Duodenal mucosa (tissue), 2 donors: ENCODE measurements around the gene OGA.

ENCODE experiments used
- H3K27ac ChIP-seq: one replicate; pipeline ENCODE4 v1.7.0; 2013; ENCODE audit warnings: low read depth, low read length
- H3K27me3 ChIP-seq, 2 donors: one replicate each; pipeline ENCODE4 v1.7.0; 2013; ENCODE audit warnings: low read length in 2 of 2, control low read depth in 1 of 2; ENCODE audit not compliant: insufficient read depth in 2 of 2, control insufficient read depth in 1 of 2
- H3K36me3 ChIP-seq, 2 donors: one replicate each; pipeline ENCODE4 v1.7.0; 2013; ENCODE audit warnings: low read length in 2 of 2, control low read depth in 1 of 2; ENCODE audit not compliant: insufficient read depth in 2 of 2, control insufficient read depth in 1 of 2
- H3K4me1 ChIP-seq, 2 donors: one replicate each; pipeline ENCODE4 v1.7.0; 2013; ENCODE audit warnings: low read length in 2 of 2, control low read depth in 1 of 2; ENCODE audit not compliant: insufficient read depth in 2 of 2, control insufficient read depth in 1 of 2
- H3K4me3 ChIP-seq, 2 donors: one replicate each; pipeline ENCODE4 v1.7.0; 2013; ENCODE audit warnings: low read length in 2 of 2, low read depth in 1 of 2
- H3K9ac ChIP-seq, 2 donors: one replicate each; pipeline ENCODE4 v1.7.0; 2013; ENCODE audit warnings: low read length in 2 of 2, low read depth in 1 of 2
- H3K9me3 ChIP-seq, 2 donors: one replicate each; pipeline ENCODE4 v1.7.0; 2013; ENCODE audit warnings: low read length in 2 of 2, control low read depth in 1 of 2; ENCODE audit not compliant: control insufficient read depth in 1 of 2

OGA gene

DNA sequence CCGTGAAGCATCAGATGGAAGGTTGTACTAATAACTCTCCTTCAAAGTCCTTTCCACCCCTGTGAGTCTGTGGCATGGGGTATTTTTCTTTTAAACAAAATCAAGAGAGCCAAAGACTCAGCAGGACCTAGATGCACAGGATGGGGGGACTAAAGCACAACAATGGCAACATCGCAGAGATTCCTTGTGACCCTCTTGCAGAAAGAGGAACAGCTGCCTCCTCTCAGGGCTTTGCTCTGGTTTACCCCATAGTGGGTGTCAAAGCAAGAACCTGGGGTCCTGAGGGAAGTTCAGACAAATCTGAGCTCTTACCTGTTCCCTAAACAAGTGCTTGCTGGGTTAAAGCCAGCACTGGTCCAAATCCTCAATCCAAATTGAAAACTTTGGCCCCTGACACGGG, 81.6 kb downstream of the OGA start:
- no peaks in the 10 kb centered on the region for H3K9me3 ChIP-seq
- no peaks in the 10 kb centered on the region for H3K36me3 ChIP-seq
- no peaks in the 10 kb centered on the region for H3K4me1 ChIP-seq
- H3K9ac ChIP-seq, result no peak overlapping the region
- no peak overlapping the region for H3K4me3 ChIP-seq
- H3K27ac ChIP-seq, result no peak overlapping the region
- peaks cover 6 to 14% of the 10 kb centered on the region in 2 donors for H3K27me3 ChIP-seq
